Endothelial cell of umbilical vein (primary cell): ENCODE data around the gene KCNN1. TPM values are rescaled to one million over a fixed set of nuclear protein-coding genes. Genes with fewer than 3 reads are reported as not detected.

ENCODE experiments used
- BruUV-seq: library from RNA; stranded (reverse); fragments of 400-500 nt; replicated peaks from 2 replicates; lab custom pipeline; 2021; lab: Mats Ljungman, UMichigan
- CTCF ChIA-PET: fragments of 300-600, 350-600 bp; sonication (Branson Sonifier 250); formaldehyde crosslinking; loops from one replicate; lab custom pipeline; 2021; ENCODE audit warnings: antibody characterized with exemption, inconsistent platforms; lab: Charles Lee
- POLR2A ChIA-PET: fragments of 300-600, 350-600 bp; sonication (Branson Sonifier 250); formaldehyde crosslinking; loops from one replicate; lab custom pipeline; 2021; ENCODE audit warnings: antibody characterized with exemption, inconsistent platforms; lab: Charles Lee
- DNase-seq: peaks from one replicate; pipeline ENCODE4 v3.0.0-alpha.2; 2011; ENCODE audit warnings: low read depth, low spot score
- FAIRE-seq: peaks from 2 replicates; lab custom pipeline; 2011; peaks lifted over from hg19 to GRCh38; lab: Jason Lieb, UNC
- H2AFZ ChIP-seq: 2 replicates; pipeline ENCODE4 v1.6.0; 2012; ENCODE audit warnings: low read depth, low read length, control low read depth, inconsistent platforms
- H3K27ac ChIP-seq: 2 replicates; pipeline ENCODE4 v1.5.1; 2011; ENCODE audit warnings: low read depth, mild to moderate bottlenecking, control low read depth, low read length, moderate library complexity; ENCODE audit not compliant: insufficient read depth
- H3K27me3 ChIP-seq, 2 experiments: 2 replicates each; pipeline versions ENCODE4 v1.6.0 to v1.6.1; 2011; ENCODE audit warnings: low read length in 2 of 2, mixed read lengths in 1 of 2; ENCODE audit not compliant: control insufficient read depth in 2 of 2, insufficient read depth in 2 of 2
- H3K36me3 ChIP-seq, 2 experiments: 2 replicates in 1 of 2; 3 replicates in 1 of 2; pipeline ENCODE4 v1.5.1; 2011; ENCODE audit warnings: low read length in 2 of 2, mild to moderate bottlenecking in 1 of 2, moderate library complexity in 1 of 2; ENCODE audit not compliant: control insufficient read depth in 2 of 2, insufficient read depth in 2 of 2; ENCODE audit errors: extremely low read depth in 1 of 2
- H3K4me1 ChIP-seq: 3 replicates; pipeline ENCODE4 v1.5.1; 2011; ENCODE audit warnings: mild to moderate bottlenecking, low read length; ENCODE audit not compliant: control insufficient read depth, insufficient read depth; ENCODE audit errors: extremely low read depth
- H3K4me2 ChIP-seq: 2 replicates; pipeline ENCODE4 v1.6.1; 2011; ENCODE audit warnings: low read length, control low read depth, mixed read lengths; ENCODE audit not compliant: insufficient read depth
- H3K4me3 ChIP-seq, 3 experiments: fragments of 200-600 bp in 1 of 3; sonication (generic), shearing (Covaris generic) in 1 of 3; replicated peaks in 1 of 3; 2 replicates each; pipeline ENCODE4 v1.5.1; 2011 to 2016; ENCODE audit warnings: control low read depth in 3 of 3, low read length in 3 of 3, mild to moderate bottlenecking in 2 of 3, inconsistent platforms in 1 of 3, low read depth in 1 of 3, moderate library complexity in 1 of 3; ENCODE audit not compliant: insufficient read depth in 1 of 3
- H3K79me2 ChIP-seq: 2 replicates; pipeline ENCODE4 v1.6.0; 2012; ENCODE audit warnings: low read length, inconsistent platforms; ENCODE audit not compliant: control insufficient read depth, insufficient read depth
- H3K9ac ChIP-seq: replicated peaks from 2 replicates; pipeline ENCODE3; 2011; ENCODE audit warnings: low read length, control low read depth; ENCODE audit not compliant: insufficient read depth; ENCODE audit errors: extremely low read depth
- H3K9me1 ChIP-seq: replicated peaks from 3 replicates; pipeline ENCODE4 v1.6.0; 2011; ENCODE audit warnings: mild to moderate bottlenecking, low read length; ENCODE audit not compliant: control insufficient read depth, insufficient read depth; ENCODE audit errors: extremely low read depth
- H3K9me3 ChIP-seq: replicated peaks from 2 replicates; pipeline ENCODE4 v1.5.1; 2012; ENCODE audit warnings: low read length, inconsistent platforms; ENCODE audit not compliant: control insufficient read depth, insufficient read depth
- H4K20me1 ChIP-seq: replicated peaks from 2 replicates; pipeline ENCODE3; 2011; ENCODE audit warnings: mild to moderate bottlenecking, low read length; ENCODE audit not compliant: control insufficient read depth, insufficient read depth; ENCODE audit errors: extremely low read depth
- EZH2 ChIP-seq: IDR thresholded peaks from 2 replicates; pipeline ENCODE4 v1.6.1; 2012; ENCODE audit warnings: borderline replicate concordance, low read depth, mild to moderate bottlenecking, moderate library complexity, low read length, inconsistent platforms; ENCODE audit not compliant: severe bottlenecking
- FOS ChIP-seq: IDR thresholded peaks from 2 replicates; pipeline ENCODE4 v1.6.1; 2011; ENCODE audit warnings: mild to moderate bottlenecking, low read length, moderate library complexity, borderline replicate concordance; ENCODE audit not compliant: insufficient read depth
- GATA2 ChIP-seq: IDR thresholded peaks from 2 replicates; pipeline ENCODE4 v1.7.0; 2011; ENCODE audit warnings: low read depth, mild to moderate bottlenecking, moderate library complexity, mixed read lengths, low read length; ENCODE audit not compliant: insufficient read length, insufficient read depth
- MYC ChIP-seq: IDR thresholded peaks from one replicate; pipeline ENCODE4 v1.6.1; 2011; ENCODE audit warnings: mild to moderate bottlenecking, low read depth, low read length
- POLR2A ChIP-seq: IDR thresholded peaks from 2 replicates; pipeline ENCODE4 v1.6.1; 2012; ENCODE audit warnings: low read depth, mild to moderate bottlenecking, control low read depth, low read length
- POLR2AphosphoS5 ChIP-seq: IDR thresholded peaks from 2 replicates; pipeline ENCODE4 v1.6.1; 2012; ENCODE audit warnings: low read depth, mild to moderate bottlenecking, control low read depth, low read length, moderate library complexity; ENCODE audit not compliant: insufficient read depth
- dilution Hi-C: fragments of 300-500 bp; cut with MboI; formaldehyde crosslinking; loops from one replicate; pipeline ENCODE4 v1.15.0; 2019; ENCODE audit warnings: low sequenced_read_pairs; ENCODE audit not compliant: extremely low pct_ligation_motif_present
- intact Hi-C: fragments of 100-400 bp; cut with micrococcal nuclease; formaldehyde crosslinking; loops from one replicate; pipeline ENCODE4 v1.10.0; 2022
- polyA plus RNA-seq, 4 experiments: library from polyadenylated mRNA; depleted of rRNA in 3 of 4; stranded (reverse) in 3 of 4; unstranded in 1 of 4; fragments of >200 nt; gene quantifications; 2 replicates each; pipeline versions ENCODE4 v1.2.1 to v1.2.3, GENCODE V29; 2011 to 2012; ENCODE audit warnings: missing spikeins in 1 of 4
- total RNA-seq: library from RNA; stranded (reverse); gene quantifications from 2 replicates; pipeline ENCODE4 v1.2.3, GENCODE V29; 2021
- TF ChIP-seq, protein P1 (sequence below), 2 donors: IDR thresholded peaks; 1 replicate in 1 of 2; 2 replicates in 1 of 2; pipeline ENCODE4 v1.5.1; 2011; ENCODE audit warnings: low read length in 2 of 2, mild to moderate bottlenecking in 2 of 2, moderate library complexity in 2 of 2, control low read depth in 1 of 2, inconsistent platforms in 1 of 2, low read depth in 1 of 2; ENCODE audit not compliant: insufficient read depth in 1 of 2; ENCODE audit errors: extremely low read depth in 1 of 2
- TF ChIP-seq, protein P2 (sequence below): IDR thresholded peaks from 2 replicates; pipeline ENCODE4 v1.6.1; 2011; ENCODE audit not compliant: insufficient read depth, insufficient read length

Gene KCNN1
- total and polyA plus RNA-seq, 2 donors (not counting 3 experiments of a cell fraction or from before 2014, with no cell fraction given) = 0.18 to 0.80 TPM

DNA sequence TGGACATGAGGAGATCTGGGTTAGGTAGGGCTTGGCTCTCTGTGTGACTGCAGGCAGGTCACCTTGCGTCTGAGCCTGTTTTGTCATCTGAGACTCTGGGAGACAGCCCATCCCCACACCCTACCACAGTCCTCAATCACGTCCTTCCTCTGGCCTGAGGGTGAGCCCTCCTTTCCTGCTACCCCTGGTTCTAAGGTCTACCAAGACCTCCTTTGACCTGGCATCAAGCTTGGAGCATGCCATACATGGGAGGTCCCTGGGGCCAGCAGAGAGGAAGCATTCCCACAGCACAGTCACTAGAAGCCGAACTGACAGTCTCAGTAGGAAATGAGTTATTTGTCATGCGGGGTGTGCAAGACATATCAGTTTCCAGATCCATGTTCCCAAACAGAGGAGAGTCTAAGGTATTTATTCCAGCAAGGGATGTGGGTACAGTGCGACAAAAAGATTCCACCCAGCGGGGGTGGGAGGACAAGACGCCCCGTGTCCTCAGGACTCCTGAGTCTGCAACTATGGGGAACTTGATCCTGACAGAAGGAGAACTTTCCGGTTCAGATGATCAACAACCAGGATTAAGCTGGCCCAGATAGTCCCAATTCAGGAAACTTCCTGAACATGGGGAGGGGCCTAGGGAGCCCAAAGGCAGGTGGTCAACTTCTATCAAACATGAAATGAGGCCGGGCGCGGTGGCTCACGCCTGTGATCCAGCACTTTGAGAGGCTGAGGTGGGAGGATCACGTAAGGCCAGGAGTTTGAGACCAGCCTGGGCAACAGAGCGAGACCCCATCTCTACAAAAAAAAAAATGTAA lies 50.6 kb downstream of the KCNN1 start:
- Histone ChIP-seq H3K9me1 (no peaks in the 10 kb centered on the region), H3K9me3 (no peaks in the 10 kb centered on the region), H4K20me1 (no peaks in the 10 kb centered on the region), H3K79me2 (no peaks in the 10 kb centered on the region), H3K36me3 (peaks cover 0 to 16% of the 10 kb centered on the region in 2 experiments), H3K4me2 (no peak overlapping the region), H3K9ac (no peak overlapping the region), H3K27me3 (no peaks in the 10 kb centered on the region), H3K27ac (peak overlapping the region; percentile 61), H3K4me3 (no peak overlapping the region), H2AFZ (peak overlapping the region; percentile 12), H3K4me1 (peaks cover 35% of the 10 kb centered on the region)
- ChIA-PET POLR2A (no interaction called here), CTCF (interaction anchor here (1.3 kb wide), 1 partner anchor 10 kb away, joined by 6 read pairs; the partner anchor contains the start of gene ARRDC2)
- dilution Hi-C loops = no loop called here
- intact Hi-C loops = no loop called here
- peak; percentile 79 for DNase-seq
- peak; percentile 95 for FAIRE-seq
- no TSS peak for BruUV-seq
- TF ChIP-seq FOS (peak; percentile 23), MYC (no peak), POLR2A (no peak), EZH2 (no peak), GATA2 (peak; percentile 22), POLR2AphosphoS5 (peak; percentile 38)
- TF ChIP-seq, protein P1, sequence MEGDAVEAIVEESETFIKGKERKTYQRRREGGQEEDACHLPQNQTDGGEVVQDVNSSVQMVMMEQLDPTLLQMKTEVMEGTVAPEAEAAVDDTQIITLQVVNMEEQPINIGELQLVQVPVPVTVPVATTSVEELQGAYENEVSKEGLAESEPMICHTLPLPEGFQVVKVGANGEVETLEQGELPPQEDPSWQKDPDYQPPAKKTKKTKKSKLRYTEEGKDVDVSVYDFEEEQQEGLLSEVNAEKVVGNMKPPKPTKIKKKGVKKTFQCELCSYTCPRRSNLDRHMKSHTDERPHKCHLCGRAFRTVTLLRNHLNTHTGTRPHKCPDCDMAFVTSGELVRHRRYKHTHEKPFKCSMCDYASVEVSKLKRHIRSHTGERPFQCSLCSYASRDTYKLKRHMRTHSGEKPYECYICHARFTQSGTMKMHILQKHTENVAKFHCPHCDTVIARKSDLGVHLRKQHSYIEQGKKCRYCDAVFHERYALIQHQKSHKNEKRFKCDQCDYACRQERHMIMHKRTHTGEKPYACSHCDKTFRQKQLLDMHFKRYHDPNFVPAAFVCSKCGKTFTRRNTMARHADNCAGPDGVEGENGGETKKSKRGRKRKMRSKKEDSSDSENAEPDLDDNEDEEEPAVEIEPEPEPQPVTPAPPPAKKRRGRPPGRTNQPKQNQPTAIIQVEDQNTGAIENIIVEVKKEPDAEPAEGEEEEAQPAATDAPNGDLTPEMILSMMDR (IDR thresholded peaks at IDR 0.05; ENCODE audit: extremely low read depth in 1 of 2, insufficient read depth in 1 of 2, low read depth in 1 of 2, low read length in 2 of 2) = no peak
- TF ChIP-seq, protein P2, sequence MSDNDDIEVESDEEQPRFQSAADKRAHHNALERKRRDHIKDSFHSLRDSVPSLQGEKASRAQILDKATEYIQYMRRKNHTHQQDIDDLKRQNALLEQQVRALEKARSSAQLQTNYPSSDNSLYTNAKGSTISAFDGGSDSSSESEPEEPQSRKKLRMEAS = no peak
